ENCODE data around the gene TEX2. TPM values are rescaled to one million over a fixed set of nuclear protein-coding genes. Genes with fewer than 3 reads are reported as not detected.

Gene TEX2
- total and polyA plus RNA-seq, 2 of the 13 experiments (the other 11 are each of a cell fraction or from before 2014, with no cell fraction given) = 21.4 to 37.7 TPM

DNA sequence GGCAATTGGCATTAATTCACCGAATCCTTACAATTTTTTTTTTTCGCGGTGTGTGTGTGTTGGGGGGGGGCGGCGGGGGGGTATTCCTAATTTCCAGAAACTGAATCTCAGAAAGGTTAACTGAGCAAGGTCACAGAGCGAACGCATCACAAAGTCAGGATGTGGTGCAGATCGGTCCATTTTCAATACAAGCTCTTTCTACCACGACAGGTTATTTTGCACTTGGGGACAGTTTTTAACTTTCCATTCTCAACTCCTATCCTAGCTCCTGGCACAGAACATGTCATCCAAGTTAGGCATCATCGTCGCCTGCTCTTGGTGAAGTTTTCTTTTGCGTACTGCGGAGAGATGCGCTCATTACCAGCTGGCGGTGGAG, 117.7 kb downstream of the TEX2 start (continued):
- TF ChIP-seq, protein P1, sequence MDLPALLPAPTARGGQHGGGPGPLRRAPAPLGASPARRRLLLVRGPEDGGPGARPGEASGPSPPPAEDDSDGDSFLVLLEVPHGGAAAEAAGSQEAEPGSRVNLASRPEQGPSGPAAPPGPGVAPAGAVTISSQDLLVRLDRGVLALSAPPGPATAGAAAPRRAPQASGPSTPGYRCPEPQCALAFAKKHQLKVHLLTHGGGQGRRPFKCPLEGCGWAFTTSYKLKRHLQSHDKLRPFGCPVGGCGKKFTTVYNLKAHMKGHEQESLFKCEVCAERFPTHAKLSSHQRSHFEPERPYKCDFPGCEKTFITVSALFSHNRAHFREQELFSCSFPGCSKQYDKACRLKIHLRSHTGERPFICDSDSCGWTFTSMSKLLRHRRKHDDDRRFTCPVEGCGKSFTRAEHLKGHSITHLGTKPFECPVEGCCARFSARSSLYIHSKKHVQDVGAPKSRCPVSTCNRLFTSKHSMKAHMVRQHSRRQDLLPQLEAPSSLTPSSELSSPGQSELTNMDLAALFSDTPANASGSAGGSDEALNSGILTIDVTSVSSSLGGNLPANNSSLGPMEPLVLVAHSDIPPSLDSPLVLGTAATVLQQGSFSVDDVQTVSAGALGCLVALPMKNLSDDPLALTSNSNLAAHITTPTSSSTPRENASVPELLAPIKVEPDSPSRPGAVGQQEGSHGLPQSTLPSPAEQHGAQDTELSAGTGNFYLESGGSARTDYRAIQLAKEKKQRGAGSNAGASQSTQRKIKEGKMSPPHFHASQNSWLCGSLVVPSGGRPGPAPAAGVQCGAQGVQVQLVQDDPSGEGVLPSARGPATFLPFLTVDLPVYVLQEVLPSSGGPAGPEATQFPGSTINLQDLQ (CRISPR knock-in tag; IDR thresholded peaks at IDR 0.05) = no peak
- TF ChIP-seq, protein P2, sequence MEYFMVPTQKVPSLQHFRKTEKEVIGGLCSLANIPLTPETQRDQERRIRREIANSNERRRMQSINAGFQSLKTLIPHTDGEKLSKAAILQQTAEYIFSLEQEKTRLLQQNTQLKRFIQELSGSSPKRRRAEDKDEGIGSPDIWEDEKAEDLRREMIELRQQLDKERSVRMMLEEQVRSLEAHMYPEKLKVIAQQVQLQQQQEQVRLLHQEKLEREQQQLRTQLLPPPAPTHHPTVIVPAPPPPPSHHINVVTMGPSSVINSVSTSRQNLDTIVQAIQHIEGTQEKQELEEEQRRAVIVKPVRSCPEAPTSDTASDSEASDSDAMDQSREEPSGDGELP (IDR thresholded peaks at IDR 0.05; ENCODE audit: borderline replicate concordance, low read depth) = peak; percentile 97
- TF ChIP-seq SP2 (CRISPR knock-in tag; IDR thresholded peaks at IDR 0.05) (no peak), ZNF33B (CRISPR knock-in tag; IDR thresholded peaks at IDR 0.05) (no peak), PHF21A (CRISPR knock-in tag; IDR thresholded peaks at IDR 0.05) (0 out of 2 replicates have a peak, but pooled peaks have one; percentile 61), ZBTB3 (CRISPR knock-in tag; IDR thresholded peaks at IDR 0.05; ENCODE audit: borderline replicate concordance, low read depth) (no peak), SALL1 (CRISPR knock-in tag; IDR thresholded peaks at IDR 0.05) (no peak)

DNA sequence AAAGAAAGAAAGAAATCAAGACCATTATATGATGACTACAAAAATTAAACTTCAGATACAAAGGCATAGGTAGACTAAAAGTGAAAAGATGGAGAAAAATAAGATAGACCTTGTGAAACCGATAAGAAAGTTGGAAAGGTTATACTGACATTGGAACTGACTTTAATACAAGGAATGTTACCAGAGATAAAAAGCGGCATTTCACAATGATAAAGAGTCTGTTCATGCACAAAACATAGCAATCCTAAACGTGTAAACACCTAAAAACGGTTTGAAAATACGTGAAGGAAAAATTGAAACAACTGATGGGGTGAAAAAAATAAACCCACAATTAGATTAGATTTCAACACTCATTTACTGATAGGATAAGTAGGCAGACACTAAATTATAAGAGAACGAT, 123.5 kb downstream of the TEX2 start:
- Histone ChIP-seq H3K79me2 (ENCODE audit: insufficient read depth, low read length) (no peaks in the 10 kb centered on the region), H3K27me3 (ENCODE audit: control insufficient read depth in 1 of 2, insufficient read depth in 2 of 2, low read length in 2 of 2) (no peaks in the 10 kb centered on the region), H3K27ac (ENCODE audit: extremely low read length, insufficient read depth, low read length) (no peak overlapping the region), H3K4me1 (ENCODE audit: insufficient read depth, low read length) (peaks cover 18% of the 10 kb centered on the region), H3K9me3 (ENCODE audit: low read length) (no peaks in the 10 kb centered on the region), H3K4me2 (ENCODE audit: low read depth, low read length) (no peak overlapping the region), H3K4me3 (replicated peaks in 1 of 3; ENCODE audit: insufficient read depth in 1 of 3, low read depth in 2 of 3, low read length in 3 of 3) (no peak overlapping the region), H3K36me3 (replicated peaks in 1 of 2; ENCODE audit: control insufficient read depth in 1 of 2, insufficient read depth in 2 of 2, low read length in 2 of 2) (no peaks in the 10 kb centered on the region), H4K20me1 (ENCODE audit: insufficient read depth, low read length) (no peaks in the 10 kb centered on the region), H2AFZ (ENCODE audit: low read length) (peak overlapping the region; percentile 7), H3K9ac (ENCODE audit: insufficient read depth, low read depth, low read length) (no peak overlapping the region)
- 58% methylated on average over 6 of the region's 6 CpGs for WGBS (ENCODE audit: low lambda C conversion rate)
- DNase-seq (ENCODE audit: low spot score) (no peak), FAIRE-seq (no peak), ATAC-seq (no peak)
- in situ Hi-C loops (cut with HindIII; ENCODE audit: extremely low pct_ligation_motif_present, low pct_unique_long_range_greater_than_20kb) (loop anchor here (10.0 kb wide), 1 partner anchor 215 kb away; no protein-coding TSS in a partner anchor), intact Hi-C loops (cut with micrococcal nuclease; ENCODE audit: unreplicated experiment) (loop anchor here (10.0 kb wide), 1 partner anchor 225 kb away; the partner anchor contains the start of genes CSHL1 and GH1)
- BruUV-seq (replicated peaks) = no TSS peak
- ChIA-PET CTCF (ENCODE audit: low intra/inter-chr PET ratio, low total read pairs) (no interaction called here), POLR2A (no interaction called here)
- TF ChIP-seq, protein P3, sequence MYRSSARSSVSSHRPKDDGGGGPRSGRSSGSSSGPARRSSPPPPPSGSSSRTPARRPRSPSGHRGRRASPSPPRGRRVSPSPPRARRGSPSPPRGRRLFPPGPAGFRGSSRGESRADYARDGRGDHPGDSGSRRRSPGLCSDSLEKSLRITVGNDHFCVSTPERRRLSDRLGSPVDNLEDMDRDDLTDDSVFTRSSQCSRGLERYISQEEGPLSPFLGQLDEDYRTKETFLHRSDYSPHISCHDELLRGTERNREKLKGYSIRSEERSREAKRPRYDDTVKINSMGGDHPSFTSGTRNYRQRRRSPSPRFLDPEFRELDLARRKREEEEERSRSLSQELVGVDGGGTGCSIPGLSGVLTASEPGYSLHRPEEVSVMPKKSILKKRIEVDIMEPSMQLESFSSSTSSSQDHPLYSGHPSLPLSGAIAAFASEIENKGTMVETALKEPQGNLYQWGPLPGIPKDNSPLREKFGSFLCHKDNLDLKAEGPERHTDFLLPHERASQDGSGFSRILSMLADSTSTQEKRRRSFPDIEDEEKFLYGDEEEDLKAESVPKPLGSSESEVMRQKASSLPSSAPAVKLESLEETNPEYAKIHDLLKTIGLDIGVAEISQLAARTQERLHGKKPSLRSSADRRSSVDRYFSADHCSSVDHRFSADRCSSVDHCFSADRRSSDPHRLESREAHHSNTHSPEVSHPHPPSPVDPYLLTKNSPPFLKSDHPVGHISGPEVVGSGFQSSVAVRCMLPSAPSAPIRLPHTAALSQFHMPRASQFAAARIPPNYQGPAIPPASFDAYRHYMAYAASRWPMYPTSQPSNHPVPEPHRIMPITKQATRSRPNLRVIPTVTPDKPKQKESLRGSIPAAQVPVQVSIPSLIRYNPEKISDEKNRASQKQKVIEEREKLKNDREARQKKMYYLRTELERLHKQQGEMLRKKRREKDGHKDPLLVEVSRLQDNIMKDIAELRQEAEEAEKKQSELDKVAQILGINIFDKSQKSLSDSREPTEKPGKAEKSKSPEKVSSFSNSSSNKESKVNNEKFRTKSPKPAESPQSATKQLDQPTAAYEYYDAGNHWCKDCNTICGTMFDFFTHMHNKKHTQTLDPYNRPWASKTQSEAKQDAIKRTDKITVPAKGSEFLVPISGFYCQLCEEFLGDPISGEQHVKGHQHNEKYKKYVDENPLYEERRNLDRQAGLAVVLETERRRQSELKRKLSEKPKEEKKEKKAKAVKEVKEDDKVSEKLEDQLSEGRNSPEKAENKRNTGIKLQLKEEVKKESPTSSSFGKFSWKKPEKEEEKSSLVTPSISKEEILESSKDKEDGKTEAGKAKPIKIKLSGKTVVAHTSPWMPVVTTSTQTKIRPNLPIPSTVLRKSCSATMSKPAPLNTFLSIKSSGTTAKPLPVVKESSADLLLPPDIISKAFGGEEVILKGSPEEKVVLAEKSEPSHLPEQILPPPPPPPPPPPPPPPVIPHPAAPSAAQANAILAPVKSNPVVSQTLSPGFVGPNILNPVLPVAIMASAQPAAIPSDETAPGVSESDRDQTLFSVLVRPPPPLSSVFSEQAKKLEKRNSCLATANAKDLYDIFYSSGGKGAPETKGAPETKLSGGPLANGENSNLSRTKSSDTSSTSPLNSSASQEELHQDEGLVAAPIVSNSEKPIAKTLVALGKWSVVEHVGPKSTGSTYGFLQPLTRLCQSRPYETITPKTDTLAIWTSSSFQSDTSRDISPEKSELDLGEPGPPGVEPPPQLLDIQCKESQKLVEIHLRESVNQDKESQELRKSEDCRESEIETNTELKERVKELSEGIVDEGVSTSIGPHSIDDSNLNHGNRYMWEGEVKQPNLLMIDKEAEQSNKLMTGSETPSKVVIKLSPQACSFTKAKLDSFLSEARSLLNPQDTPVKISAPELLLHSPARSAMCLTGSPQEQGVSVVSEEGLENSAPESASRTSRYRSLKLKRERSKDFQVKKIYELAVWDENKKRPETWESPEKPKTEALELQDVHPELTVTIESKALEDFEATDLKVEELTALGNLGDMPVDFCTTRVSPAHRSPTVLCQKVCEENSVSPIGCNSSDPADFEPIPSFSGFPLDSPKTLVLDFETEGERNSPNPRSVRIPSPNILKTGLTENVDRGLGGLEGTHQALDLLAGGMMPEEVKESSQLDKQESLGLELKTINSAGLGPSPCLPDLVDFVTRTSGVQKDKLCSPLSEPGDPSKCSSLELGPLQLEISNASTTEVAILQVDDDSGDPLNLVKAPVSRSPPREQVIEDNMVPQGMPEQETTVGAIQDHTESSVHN (CRISPR knock-in tag; IDR thresholded peaks at IDR 0.05) = no peak
- TF ChIP-seq ZNF644 (CRISPR knock-in tag; IDR thresholded peaks at IDR 0.05; ENCODE audit: low read depth) = no peak
- no peak for TF ChIP-seq ZNF546 (CRISPR knock-in tag; conservative IDR thresholded peaks at IDR 0.05)
- no peak for TF ChIP-seq ZNF207 (IDR thresholded peaks at IDR 0.05; ENCODE audit: borderline replicate concordance)
- no peak for TF ChIP-seq ZNF33A (CRISPR knock-in tag; IDR thresholded peaks at IDR 0.05; ENCODE audit: borderline replicate concordance)

All from HepG2 (cell line).